Large intestine (tissue), 3 donors: ENCODE data around the gene C1orf115. TPM values are rescaled to one million over a fixed set of nuclear protein-coding genes. Genes with fewer than 3 reads are reported as not detected.

Experiments used
- DNase-seq, 2 donors: peaks; one replicate each; pipeline versions ENCODE4 v3.0.0 to v3.0.0-alpha.2; 2013
- H3K27ac ChIP-seq: one replicate; pipeline ENCODE4 v1.5.1; 2013; ENCODE audit warnings: low read length
- H3K27me3 ChIP-seq: 2 replicates; pipeline ENCODE4 v1.6.1; 2013; ENCODE audit warnings: low read length; ENCODE audit not compliant: control insufficient read depth, insufficient read depth
- H3K36me3 ChIP-seq: 2 replicates; pipeline ENCODE4 v1.6.1; 2013; ENCODE audit warnings: low read length; ENCODE audit not compliant: control insufficient read depth, insufficient read depth
- H3K4me1 ChIP-seq: one replicate; pipeline ENCODE4 v1.6.1; 2013; ENCODE audit warnings: low read length; ENCODE audit not compliant: control insufficient read depth, insufficient read depth
- H3K4me3 ChIP-seq: one replicate; pipeline ENCODE4 v1.5.1; 2013; ENCODE audit warnings: low read length
- H3K9me3 ChIP-seq: one replicate; pipeline ENCODE4 v1.6.1; 2013; ENCODE audit warnings: mild to moderate bottlenecking, low read depth, low read length, moderate library complexity; ENCODE audit not compliant: control insufficient read depth
- WGBS: methylation state at CpG from one replicate; pipeline ENCODE4 v1.1.5; 2013; ENCODE audit warnings: low lambda C conversion rate; ENCODE audit not compliant: insufficient coverage; 5-methylcytosine and 5-hydroxymethylcytosine counted together
- polyA plus RNA-seq: library from polyadenylated mRNA; unstranded; fragments of 120-200 nt; gene quantifications from one replicate; pipeline ENCODE4 v1.2.1, GENCODE V29; 2013

C1orf115 gene
- polyA plus RNA-seq, 1 donor: 154 TPM

- H3K27me3 ChIP-seq: no peaks in the 10 kb centered on the region
- no peaks in the 10 kb centered on the region for H3K36me3 ChIP-seq
- no peak overlapping the region for H3K4me3 ChIP-seq
- no peak overlapping the region for H3K27ac ChIP-seq
- no peak for DNase-seq
- H3K4me1 ChIP-seq: no peaks in the 10 kb centered on the region
- 80% methylated on average over 1 of the region's 2 CpGs for WGBS
- H3K9me3 ChIP-seq: no peaks in the 10 kb centered on the region
These were observed 51.2 kb downstream of the C1orf115 start for GRCh38 chr1:220741349-220741748.

GRCh38 chr1:220741825-220742224 lies 51.7 kb downstream of the C1orf115 start:
- Histone ChIP-seq H3K9me3 (no peaks in the 10 kb centered on the region), H3K27me3 (no peaks in the 10 kb centered on the region), H3K36me3 (no peaks in the 10 kb centered on the region), H3K4me3 (no peak overlapping the region), H3K4me1 (no peaks in the 10 kb centered on the region), H3K27ac (no peak overlapping the region)
- DNase-seq: no peak
- WGBS: no CpG with 5 or more reads among the region's 1 CpG

GRCh38 chr1:220742520-220742919 lies 52.4 kb downstream of the C1orf115 start:
- no peak overlapping the region for H3K27ac ChIP-seq
- no peaks in the 10 kb centered on the region for H3K4me1 ChIP-seq
- WGBS: no CpG with 5 or more reads among the region's 3 CpGs

DNA sequence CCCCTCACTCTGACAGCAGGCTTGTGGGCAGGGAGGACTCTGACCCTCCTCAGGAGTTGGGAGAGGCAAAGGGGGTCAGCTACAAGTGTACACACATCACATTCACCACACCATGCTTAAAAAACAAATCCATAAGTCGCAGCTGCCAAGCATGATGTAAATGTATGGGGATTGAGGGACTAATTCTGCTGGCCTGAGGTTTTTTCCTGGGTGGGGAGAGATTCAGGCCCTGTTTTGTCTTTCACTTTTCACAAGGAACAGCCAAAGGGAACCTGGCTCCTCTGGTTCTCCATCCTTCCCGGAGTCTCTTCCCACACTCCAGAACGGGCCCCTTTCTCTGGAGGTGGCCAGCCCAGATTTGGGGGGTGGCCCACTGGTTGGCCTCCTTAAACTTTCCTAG lies 56.7 kb downstream of the C1orf115 start:
- DNase-seq: no peak
- no peak overlapping the region for H3K27ac ChIP-seq
- no peaks in the 10 kb centered on the region for H3K27me3 ChIP-seq
- no peaks in the 10 kb centered on the region for H3K36me3 ChIP-seq
- H3K4me3 ChIP-seq: no peak overlapping the region
- peaks cover 22% of the 10 kb centered on the region for H3K4me1 ChIP-seq
- H3K9me3 ChIP-seq: no peaks in the 10 kb centered on the region
- WGBS: no CpG with 5 or more reads among the region's 3 CpGs

More at GRCh38 chr1:220742520-220742919, 52.4 kb downstream of the C1orf115 start:
- H3K36me3 ChIP-seq: no peaks in the 10 kb centered on the region
- H3K4me3 ChIP-seq: no peak overlapping the region
- no peaks in the 10 kb centered on the region for H3K27me3 ChIP-seq
- H3K9me3 ChIP-seq: no peaks in the 10 kb centered on the region
- DNase-seq: no peak

DNA sequence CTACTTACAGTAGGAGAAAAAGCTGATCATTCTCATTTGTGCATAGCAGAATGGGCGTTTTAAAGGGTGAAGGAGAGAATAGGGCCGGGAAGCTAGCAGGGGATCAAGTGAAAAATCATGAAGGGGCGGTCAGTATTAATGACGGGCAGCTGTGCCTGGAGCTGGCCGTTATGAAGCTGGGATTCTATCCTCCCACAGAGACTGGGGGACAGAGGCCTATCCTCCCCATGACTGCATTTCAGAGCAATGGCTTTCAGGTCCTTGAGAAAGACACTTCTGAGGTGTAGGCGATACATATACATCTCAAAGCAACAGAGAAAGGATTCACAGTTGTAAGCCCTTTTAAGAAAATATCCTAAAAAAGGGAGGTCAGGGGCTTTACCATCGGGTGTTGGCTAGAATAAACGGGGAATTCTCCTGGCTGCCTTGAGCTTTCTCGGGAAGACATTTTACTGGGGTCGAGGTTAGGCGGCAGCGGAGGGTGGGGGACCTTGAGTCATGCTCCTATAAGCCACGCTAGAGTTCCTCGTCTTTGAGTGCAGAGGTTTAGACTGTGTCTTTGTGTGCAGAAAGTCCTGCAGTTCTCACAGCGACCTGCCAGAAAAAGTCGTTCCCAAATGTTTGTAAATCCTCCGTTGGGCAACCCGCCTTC lies 57.4 kb downstream of the C1orf115 start:
- no peaks in the 10 kb centered on the region for H3K9me3 ChIP-seq
- no peaks in the 10 kb centered on the region for H3K27me3 ChIP-seq
- H3K4me1 ChIP-seq: peaks cover 28% of the 10 kb centered on the region
- 67% methylated on average over 3 of the region's 18 CpGs for WGBS
- no peaks in the 10 kb centered on the region for H3K36me3 ChIP-seq
- peak overlapping the region; percentile 67 for H3K4me3 ChIP-seq
- DNase-seq: no peak
- H3K27ac ChIP-seq: peak overlapping the region; percentile 75

DNA sequence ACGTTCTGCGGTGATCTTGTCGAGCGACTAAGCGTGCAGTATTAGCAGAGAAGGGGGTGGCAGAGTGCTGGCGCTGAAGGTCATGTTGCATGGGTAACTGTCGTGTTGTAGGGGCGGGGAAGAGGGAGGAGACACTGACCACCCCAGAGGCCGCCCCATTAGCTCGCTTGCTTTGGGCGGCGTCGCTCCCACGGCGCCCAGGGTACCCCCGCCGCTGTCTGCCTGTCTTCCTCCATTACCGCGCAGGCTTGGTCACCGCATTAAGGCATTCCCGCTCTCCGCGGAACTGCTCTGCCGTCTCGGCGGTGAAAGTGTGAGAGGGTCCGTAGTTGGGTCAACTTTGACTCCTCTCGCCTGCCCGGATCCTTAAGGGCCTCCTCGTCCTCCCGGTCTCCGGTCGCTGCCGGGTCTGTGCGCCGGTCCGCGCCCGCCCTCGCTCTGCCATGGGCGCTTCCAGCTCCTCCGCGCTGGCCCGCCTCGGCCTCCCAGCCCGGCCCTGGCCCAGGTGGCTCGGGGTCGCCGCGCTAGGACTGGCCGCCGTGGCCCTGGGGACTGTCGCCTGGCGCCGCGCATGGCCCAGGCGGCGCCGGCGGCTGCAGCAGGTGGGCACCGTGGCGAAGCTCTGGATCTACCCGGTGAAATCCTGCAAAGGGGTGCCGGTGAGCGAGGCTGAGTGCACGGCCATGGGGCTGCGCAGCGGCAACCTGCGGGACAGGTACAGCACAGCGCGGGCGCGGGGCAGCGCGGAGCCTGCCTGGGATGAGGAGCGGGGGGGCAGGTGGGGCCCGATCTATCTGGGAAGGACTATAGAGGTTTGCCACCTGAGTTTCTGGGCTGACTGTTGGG lies 58.1 kb downstream of the C1orf115 start, which contains the start of gene MTARC2:
MTARC2 (plus strand) TSS at position 234 of the 846 bp plus-strand sequence; CDS start at position 444, 210 bp downstream.
- no CpG with 5 or more reads among the region's 77 CpGs for WGBS
- Histone ChIP-seq H3K36me3 (no peaks in the 10 kb centered on the region), H3K9me3 (no peaks in the 10 kb centered on the region), H3K27me3 (no peaks in the 10 kb centered on the region), H3K27ac (peak within 1 kb of the TSS; percentile 75), H3K4me1 (peaks cover 28% of the 10 kb centered on the region), H3K4me3 (peak within 1 kb of the TSS; percentile 67)
- peak; percentile 84 to 92 for DNase-seq

Other genes starting within 250 kb of the C1orf115 start
- 3.9 TPM for gene MARK1, start 162.2 kb upstream of the C1orf115 start, polyA plus RNA-seq
- 93.5 TPM for gene MTARC2, start 58.0 kb downstream of the C1orf115 start, polyA plus RNA-seq
- gene MTARC1, start 96.5 kb downstream of the C1orf115 start, polyA plus RNA-seq: 35.7 TPM
- gene HLX, start 189.1 kb downstream of the C1orf115 start, polyA plus RNA-seq: 15.9 TPM